Measurements from ENCODE around the gene RADX.

Gene RADX

GRCh38 chrX:106680716-106681115 lies 68.9 kb downstream of the RADX start:
- H3K4me3 ChIP-seq (ENCODE audit: low read length), result no peak overlapping the region
- no peak for DNase-seq (ENCODE audit: low read depth)
- no peak for TF ChIP-seq CTCF (conservative IDR thresholded peaks at IDR 0.05; ENCODE audit: low read depth, low read length)

DNA sequence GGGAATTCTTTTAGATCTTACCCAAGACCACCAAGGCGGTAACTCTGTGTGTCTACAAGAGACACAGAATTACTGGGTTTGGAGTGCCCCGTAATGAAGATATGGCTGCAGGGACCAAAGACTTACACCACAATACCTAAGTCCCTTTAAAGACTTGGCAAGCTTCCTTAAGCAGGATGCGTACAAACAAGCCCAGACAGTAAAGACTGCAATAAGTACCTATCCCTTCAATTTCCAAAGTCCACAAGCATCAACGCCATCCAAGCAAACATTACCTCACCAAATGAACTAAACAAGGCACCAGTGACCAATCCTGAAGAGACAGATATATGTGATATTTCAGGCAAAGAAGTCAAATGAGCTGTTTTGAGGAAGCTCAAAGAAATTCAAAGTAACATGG lies 72.4 kb downstream of the RADX start:
- DNase-seq (ENCODE audit: low read depth), result no peak
- no peak for TF ChIP-seq CTCF (conservative IDR thresholded peaks at IDR 0.05; ENCODE audit: low read depth, low read length)
- H3K4me3 ChIP-seq (ENCODE audit: low read length), result no peak overlapping the region

DNA sequence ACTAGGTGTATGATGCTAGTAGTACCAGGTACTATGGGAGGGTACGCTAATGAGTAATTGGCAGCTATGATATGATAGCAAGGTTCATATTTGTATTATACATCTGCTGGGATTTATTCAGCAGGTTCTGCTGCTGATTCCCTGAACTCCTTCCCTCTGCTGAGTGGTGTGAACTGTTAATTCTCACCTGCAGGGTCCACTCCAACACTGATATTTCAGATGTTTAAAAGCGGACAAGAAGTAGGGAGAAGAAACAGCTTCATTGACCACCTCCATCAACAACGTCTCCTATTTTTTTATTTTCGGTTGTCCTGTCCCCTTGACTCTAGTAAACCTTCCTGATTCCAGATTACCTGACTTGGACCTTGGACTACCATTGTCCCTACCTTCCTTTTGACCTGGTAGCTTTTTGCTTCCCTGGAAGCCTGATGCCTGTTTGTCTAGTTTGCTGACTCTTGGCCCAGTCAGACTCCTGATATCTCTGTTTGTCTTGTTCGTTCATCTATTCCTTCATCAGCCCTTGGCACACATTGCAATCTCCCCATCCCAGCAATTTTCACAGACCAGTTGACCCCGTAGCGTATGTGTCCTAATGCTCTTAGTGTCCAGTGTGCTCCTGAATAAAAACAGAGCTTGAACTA lies 80.8 kb downstream of the RADX start:
- no peak for DNase-seq (ENCODE audit: low read depth)
- TF ChIP-seq CTCF (conservative IDR thresholded peaks at IDR 0.05; ENCODE audit: low read depth, low read length), result no peak

DNA sequence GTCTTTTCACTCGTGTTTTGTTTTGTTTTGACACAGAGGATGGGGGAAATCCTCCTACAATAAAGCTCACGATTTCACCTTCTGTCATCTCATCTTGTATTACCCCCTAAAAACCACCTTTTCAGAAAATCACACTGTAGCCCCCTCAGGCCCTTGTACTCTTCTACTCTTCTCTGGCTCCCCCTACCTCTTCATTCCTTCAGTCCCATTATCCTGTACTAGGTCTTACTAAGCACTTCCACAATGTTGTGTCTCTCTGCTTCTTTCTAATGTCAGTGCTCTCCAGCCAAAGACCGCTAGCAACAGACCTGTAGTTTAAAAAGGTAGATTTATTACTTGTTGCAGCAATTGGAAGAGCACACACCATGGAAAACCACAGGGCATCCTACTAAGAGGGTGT lies 84.7 kb downstream of the RADX start:
- no peak overlapping the region for H3K4me3 ChIP-seq (ENCODE audit: low read length)
- TF ChIP-seq CTCF (conservative IDR thresholded peaks at IDR 0.05; ENCODE audit: low read depth, low read length), result no peak
- no peak for DNase-seq (ENCODE audit: low read depth)

More for the DNA sequence above, 80.8 kb downstream of the RADX start:
- no peak overlapping the region for H3K4me3 ChIP-seq (ENCODE audit: low read length)

GRCh38 chrX:106698693-106699092 lies 86.9 kb downstream of the RADX start:
- no peak for DNase-seq (ENCODE audit: low read depth)
- TF ChIP-seq CTCF (conservative IDR thresholded peaks at IDR 0.05; ENCODE audit: low read depth, low read length), result no peak
- no peak overlapping the region for H3K4me3 ChIP-seq (ENCODE audit: low read length)

- no peak overlapping the region for H3K4me3 ChIP-seq (ENCODE audit: low read length)
- DNase-seq (ENCODE audit: low read depth), result no peak
- no peak for TF ChIP-seq CTCF (conservative IDR thresholded peaks at IDR 0.05; ENCODE audit: low read depth, low read length)
Measured at GRCh38 chrX:106702636-106703035, 90.9 kb downstream of the RADX start.

DNA sequence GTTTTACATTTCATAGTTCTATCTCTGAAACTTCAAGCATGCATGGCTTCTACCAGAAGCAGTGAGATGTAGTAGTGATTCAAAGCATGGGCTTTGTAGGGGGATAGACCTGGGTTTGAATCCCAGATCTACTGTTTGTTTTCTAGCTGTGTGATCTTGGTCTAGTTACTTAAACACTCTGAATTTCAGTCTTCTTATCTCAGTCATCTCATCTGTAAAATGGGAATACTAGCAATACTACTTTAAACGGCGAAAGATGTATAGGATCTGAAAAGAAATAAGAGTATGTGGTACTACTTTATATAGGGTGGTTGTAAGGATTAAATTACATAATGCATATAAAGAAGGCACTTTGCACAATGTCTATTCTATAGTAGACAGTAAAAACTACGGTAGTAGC lies 94.7 kb downstream of the RADX start:
- TF ChIP-seq CTCF (conservative IDR thresholded peaks at IDR 0.05; ENCODE audit: low read depth, low read length), result no peak
- DNase-seq (ENCODE audit: low read depth), result no peak
- H3K4me3 ChIP-seq (ENCODE audit: low read length), result no peak overlapping the region
